HG03095 (cell line): ENCODE results near the gene GOLGA7B.
A peak's percentile ranks its signal among the peaks of the same experiment; 100 is the strongest.

Source experiments
- ATAC-seq: cut with Tn5 transposase; IDR thresholded peaks from one replicate; pipeline ENCODE4 v1.9.1; 2021; ENCODE audit warnings: moderate library complexity; ENCODE audit not compliant: unreplicated experiment

The GOLGA7B gene

DNA sequence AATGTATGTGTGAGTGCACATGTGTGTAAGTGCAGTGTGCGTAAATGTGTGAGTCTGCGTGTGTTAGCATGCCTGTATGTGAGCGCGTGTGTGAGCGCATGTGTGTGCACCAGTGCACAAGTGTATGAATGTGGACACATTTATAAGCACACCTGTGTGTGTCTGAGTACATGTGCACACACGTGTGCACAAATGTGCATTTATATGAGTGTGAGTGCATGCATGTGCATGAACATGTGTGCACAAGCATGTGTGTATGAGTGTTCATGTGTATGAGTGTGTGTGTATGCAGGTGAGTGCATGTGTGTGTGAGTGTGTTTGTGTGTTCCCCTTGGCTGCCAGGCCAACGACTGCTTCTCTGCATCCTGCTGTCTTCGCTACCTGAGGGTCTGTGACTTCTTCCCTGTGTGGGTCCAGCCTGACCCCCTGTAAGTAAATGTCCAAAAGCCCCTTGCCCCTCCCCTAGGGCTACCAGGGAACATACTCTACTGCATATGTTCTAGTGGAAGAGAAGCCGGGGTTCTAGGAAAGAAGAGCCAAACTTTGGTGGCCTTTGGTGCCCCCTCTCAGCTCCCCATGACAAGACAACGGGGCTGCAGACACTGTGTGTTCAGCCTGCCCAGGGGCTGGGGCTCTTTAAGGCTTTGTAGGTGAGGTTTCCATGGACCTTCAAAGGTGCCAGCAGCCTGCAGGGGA is 17.0 kb downstream of the GOLGA7B start:
- ATAC-seq = no peak

DNA sequence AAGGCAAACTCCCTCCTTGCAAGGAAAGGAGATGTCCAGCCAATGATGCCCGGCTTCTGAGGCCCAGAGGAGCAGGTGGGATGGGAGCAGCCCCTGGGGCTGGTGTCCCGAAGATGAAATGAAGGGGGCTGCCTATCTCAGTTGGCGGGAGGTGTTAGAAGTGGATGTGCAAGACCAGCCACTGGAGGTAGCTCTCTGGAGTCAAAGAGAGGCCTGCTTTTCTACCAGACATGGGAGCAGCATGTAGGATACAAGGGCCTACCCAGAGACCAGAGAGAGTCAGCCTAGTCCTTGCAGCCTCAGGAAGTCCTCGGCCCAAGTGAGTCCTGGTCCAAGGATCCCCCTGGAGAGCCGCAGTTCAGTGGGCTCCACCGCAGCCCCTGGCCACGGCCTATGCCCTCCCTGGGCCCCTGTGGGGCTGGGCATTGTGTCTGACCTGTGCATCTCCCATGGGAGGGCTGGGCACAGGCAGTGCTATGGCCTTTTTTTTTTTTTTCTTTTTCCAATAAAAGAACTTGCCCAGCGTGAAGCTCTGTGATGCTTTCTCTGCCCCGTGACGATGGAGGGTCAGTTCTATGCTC is 17.7 kb downstream of the GOLGA7B start:
- ATAC-seq = no peak

DNA sequence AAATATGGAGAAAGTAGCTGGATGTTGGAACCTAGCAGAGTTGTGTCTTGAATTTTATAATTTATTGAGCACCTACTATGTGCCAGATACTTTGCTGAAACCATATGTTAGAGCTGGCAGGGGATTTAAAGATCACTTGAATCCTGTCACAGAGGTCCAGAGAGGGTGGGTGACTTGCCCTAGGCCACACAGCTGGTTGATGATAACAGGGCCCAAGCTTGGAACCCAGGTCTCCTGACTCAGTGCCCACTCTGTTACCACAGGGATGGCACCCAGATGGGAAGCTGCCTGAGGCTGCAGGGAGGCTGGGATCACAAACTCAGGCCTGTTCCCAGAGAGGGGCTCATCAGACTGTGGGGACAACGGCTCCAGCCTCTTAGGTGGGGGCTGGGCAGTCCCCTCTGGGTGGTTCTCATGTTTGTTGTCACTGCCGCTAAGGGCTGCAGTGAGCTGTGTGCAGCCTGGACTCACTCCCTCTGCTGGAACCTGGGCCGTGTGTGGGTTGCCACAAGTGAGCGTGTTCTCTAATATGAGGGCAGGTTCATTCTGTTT is 18.6 kb downstream of the GOLGA7B start:
- ATAC-seq = no peak

DNA sequence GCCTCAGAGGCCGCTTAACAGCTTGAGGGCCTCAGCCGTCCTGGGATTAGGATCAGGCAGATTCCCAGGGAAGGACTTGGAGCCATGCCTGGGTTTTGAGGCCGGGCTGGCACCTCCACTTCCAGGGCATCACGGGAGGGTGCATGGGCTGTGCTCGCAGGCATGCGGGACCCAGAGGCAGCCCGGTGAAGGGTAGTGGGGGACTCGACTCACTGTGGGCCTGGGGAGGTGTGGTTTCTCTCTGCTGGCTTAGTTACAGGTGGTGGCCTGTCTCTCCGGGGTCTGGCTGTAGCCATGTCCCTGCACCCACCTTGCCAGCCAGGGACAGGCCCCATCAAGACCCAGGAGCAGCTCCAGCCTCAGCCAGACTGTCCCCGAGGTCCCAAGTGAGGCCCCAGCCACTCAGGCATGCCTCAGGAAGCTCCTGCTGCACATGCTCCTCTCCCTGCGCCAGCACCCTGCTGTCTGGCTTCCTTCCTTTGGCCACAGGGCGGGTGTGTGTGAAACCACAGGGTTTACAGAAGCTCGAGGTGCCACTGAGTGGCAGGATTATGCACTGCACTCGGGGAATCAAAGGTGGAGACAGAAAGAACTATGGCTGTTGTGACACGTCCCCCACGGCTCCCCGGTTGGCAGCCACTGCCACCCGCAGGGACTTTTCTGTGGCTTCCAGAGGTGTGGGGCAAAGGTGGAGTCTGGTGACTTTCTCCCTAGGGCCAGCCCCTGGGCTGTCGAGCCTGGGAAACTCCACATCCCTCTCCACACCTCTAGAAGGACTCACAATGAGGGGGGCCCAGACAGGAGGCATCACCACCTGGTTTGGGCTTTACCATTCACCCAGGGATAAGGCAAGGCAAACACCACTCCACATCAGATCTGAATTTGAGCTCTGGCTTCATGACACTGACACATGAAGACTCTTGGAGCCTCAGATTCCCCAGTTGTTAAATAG is 19.7 kb downstream of the GOLGA7B start:
- peak; percentile 91 for ATAC-seq

DNA sequence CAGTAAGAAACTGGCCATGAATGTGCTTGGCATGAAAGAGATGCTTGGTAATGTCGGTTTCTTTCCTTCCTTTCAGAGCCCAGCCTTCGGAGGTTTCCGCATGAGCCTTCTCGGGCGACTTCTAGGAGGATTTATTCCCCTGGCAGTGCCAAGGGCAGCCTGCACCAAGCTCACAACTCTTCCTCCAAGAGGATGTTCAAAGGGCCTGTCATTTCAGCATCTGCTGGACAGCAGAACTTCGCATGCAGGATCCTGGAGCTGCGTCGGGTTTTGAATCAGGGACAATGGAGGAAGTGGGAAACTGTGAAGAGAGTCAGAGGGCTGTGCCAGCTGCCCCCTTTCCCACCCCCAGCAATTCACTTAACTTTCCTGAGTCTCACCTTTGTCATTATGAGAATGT is 21.3 kb downstream of the GOLGA7B start:
- ATAC-seq = no peak

DNA sequence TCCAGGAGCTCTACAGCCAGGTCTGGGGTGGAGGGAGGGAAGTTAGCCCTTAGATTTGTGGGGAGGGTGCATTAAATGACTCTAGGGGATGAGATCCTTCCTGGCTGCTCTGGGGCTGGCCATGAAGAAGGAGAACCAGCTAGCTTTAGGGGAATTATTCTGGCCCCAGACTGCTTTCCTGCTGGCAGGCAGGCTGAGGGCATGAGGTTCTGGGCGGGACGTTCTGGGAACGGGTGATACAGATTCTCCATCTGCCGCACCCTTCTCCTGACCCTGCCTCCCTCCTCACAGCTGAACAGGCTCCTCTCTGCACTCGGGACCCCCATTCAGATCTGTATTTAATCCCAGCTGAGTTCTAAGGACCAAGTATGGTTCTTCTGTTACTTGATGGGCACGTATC is 23.9 kb downstream of the GOLGA7B start:
- no peak for ATAC-seq

DNA sequence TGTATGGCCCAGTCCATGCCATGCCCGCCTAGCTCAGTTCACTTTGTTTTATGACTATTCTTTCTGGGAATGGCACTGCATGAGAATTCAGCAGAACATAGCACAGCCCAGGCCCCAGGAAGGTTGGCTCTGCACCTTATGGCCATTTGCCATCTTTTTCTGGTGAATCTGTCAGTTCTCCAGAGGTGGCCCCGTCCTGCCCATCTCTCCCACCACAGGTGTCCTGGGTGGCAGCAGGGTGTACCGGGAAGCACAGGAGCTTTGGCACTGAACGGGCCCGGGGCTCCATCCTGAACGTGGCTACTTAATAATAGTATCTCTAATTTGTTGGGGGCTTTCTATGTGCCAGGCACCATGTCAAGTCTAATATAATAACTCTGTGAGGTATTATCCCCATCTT is 24.7 kb downstream of the GOLGA7B start:
- no peak for ATAC-seq

DNA sequence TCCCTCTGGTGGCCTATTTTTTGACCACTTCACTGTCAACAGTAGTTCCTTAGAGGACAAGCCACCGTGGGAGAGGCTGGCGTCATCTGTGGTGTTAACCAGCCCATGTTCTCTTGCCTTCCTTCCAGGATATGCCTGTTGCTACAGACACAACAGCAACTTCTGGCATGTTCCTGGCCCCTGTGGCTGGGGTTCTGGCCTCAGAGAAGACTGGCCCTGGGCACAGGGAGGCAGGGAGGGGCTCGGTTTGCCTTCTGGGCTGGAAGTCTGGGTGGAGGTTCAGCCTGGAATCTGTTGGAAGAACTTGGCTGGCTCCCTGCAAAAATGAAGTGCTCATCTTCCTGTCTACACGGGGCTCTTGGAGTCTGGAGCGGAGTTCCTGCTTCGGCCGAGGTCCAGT is 25.7 kb downstream of the GOLGA7B start:
- no peak for ATAC-seq

DNA sequence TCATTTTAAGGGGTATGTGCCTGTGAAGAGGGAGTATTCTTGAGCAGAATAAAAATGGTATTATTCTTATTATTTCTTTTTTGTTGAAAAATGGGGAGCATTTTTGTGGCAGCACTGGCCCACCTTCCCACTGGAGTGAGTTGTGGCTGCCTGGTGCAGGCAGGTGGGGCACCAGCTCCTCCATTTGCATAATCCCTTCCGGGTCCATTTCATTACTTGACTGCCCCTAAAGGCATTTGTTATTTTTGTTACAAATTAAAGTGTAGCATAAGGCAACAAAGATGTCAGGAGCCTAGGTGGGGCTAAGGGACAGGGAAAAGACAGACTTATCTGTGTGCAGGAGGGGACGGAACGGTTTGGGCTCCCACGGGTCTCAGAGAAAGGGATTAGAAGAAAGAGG is 26.8 kb downstream of the GOLGA7B start:
- ATAC-seq = no peak

DNA sequence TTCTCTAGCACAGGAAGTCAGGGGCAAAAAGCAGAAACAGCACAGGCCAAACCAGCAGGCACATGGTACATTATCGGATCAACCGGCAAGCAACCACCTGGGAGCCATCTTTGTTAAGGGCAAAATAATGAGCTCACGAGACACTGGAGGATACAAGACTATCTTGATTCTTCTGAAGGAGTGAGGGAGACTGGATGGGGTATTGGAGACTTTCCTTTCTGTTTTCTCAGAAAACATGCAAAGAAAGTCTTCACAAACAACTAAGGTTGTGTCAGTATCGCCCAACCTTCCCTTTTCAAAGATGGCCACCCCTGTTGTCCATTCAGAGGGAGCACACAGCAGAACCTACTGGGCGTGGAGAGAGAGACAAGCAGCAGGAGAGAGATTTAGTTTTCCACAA is 29.6 kb downstream of the GOLGA7B start:
- ATAC-seq = no peak

DNA sequence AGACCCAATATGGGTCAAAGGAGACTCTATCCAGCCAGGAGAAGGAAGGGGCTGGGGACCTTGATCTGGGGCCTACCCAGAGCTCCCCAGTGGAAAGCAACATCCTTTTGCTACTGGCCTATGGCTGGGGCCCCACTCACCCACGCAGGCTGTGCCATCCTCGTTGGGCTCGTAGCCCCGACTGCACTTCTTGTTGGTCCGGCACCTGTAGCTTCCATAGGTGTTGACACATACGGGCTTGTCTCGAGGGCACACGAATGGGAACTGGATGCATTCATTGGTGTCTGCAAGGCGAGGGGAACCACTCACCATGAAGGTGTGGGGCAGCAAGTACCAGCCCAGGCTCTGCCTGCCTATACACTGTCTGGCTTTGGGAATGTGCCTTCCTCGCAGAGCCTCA is 30.5 kb downstream of the GOLGA7B start:
- ATAC-seq = no peak

DNA sequence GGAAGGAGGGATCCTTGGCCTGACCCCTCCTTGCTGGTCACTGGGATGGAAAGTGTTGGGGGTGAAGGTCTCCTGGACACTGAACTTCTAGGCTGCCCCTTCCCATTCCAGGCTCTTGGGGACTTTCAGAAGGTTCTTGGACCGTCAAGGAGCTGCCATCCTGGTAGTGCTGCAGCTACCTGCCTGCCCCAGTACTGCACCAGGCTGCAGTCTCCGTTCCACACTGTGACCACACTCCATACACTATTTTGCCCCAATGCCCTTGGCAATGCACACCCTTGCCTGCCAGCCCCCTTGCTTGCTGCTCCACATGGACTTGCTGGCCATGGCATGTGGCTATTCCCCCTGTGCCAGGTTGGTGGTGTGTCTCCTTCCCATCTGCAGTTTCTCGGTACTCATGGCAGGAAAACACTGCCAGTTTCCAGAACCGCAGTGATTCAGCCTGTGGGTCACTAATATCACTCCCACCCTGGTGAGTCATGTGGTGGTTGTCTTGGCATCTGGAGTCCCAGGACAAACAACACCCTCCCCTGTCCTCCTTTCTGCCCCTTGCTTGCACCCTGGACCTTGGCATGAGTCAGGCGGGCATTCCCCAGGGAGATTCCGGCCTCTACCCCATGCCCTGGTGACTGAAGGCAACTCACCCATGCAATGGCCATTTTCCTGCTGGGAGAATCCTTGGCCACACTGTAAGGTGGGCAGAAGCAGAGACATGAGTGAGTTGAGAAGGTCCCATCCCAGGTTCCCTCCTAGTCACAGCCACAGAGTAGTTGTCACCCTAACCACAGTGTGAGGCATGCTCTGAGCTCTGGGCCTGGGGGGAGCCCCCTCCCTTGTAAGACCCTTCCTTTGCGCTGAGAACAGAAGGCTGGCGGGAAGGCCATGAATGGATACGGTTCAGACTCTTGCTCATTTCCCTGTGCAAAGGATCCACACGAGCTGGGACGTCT is 32.8 kb downstream of the GOLGA7B start:
- ATAC-seq = no peak

DNA sequence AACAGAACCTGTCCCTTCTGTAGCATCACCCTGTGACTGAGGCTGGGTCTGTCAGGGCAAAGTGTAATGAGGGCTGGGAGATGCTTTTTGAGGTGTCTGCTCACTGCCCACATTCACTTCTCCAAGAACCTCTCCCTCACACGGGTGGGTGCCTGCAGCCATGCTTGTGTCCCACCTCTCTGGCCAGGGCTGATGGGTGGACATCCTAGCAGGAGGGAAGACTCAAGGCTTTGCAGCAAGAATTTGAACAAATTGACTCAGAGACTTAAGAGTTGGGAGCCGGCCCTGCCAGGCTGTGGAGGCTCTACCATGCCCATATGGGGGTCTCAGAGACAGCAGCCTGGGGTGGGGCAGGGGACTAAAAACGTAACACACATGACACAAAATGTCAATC is 33.4 kb downstream of the GOLGA7B start:
- no peak for ATAC-seq

DNA sequence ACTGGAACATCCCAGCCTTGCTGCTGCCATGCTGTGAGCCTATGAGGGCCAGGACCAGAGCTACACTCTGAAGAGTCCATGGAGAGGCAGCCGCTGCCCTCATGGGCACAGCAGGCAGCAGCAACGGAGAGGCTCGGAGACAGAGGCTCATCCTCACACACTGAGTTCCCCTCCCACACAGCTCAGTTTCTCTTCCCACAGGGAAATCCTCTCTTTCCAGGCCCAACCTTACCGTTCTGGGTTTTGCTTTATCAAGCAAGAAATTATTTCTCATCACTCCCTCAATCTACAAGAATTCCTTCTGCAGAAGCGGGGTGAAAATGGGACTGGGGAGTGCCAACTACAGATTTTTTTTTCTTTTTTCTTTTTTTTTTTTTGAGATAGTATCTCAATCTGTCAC is 36.6 kb downstream of the GOLGA7B start:
- no peak for ATAC-seq

DNA sequence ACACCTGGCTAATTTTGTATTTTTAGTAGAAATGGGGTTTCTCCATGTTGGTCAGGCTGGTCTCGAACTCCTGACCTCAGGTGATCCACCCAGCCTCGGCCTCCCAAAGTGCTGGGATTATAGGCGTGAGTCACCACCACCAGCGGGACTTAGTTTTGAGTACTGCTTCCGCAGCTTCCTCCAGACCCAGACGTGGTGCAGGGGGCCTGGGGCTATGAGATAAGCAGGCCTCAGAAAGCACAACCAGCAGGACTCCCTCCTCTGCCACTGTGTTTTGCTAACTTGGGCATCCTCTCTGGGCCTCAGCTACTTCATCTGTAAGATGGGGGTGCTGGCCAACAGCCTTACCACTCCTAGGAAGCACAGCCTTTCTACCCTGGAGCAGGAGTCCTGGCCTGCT is 37.8 kb downstream of the GOLGA7B start:
- ATAC-seq = no peak

DNA sequence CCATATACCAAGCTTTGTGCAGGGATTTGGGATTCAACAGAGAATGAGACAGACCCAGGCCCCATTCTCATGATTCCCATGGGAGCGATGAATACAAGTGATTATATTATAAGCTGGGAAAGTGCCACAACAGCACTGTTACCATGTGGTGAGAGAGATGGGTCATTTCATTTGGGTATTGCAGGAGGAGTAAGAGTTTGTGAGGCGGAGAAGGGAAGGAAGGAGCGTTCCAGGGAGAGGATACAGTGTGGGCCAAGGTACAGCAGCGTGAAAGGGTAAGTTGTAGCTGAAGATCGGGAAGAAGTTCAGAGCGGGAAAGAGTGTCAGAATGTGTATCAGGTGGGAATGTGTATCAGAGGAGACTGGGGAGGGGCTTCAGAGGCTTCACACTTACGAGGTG is 38.5 kb downstream of the GOLGA7B start:
- no peak for ATAC-seq

DNA sequence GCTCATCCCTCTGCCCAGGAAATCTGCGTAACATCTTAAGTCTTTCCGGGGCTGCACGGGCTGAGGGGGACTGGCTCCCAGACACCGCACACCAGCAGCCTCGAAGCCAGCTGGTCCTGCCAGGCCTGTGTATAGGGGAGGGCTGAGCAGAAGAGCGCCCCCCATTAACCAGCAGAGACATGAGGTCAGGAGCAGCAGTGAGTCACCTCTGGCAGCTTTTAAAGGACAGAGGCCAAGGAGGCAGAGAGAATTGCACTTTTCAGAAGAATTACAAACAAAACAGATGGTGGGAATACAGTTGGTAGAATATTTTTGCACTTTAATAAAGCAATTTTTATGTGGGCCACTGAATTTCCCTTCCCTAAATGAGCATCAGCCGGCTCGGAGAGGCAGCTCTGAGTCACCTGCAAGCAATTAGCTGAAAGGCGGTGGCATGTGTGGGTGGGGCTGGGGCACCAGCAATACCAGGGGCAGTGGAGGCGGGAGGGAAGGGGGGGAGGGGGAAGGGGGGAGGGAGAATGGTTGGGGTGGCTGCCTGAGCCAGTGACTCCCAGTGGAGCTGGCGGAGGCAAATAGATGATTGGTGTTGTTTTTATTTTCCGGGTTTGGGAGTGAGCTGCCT is 39.1 kb downstream of the GOLGA7B start:
- ATAC-seq = no peak

DNA sequence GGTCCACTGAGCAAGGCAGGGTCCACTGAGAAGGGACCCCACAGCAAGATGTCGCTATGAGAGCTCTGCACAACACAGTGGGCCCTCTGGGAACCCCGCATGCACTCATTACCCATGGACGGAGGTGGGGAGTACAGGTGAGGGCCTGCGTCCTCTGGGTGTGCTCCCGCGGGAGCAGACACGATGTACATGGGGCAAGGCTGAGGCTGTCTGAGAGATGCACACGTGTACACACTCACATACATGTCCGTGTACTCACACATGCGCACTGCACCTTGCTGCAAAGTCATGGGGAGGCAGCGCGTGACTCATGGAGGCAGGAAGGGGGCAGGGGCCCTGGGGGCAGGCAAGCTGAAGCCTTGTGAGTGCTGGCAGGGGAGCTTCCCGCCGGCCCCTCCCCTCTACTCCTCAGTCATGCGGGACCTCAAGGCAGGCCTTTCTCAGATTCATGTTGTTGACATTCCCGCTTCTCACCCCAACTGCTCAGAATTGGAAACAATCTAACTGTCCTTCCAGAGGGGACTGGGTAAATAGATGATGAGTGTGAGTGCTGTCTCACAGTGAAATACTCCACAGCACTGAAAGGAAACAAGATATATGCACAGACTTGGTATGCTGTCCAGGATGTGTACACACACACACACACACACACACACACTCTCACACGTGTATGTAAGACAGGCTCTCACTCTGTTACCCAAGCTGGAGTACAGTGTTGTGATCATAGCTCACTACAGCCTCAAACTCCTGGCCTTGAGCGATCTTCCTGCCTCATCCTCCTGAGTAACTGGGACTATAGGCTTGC is 40.0 kb downstream of the GOLGA7B start:
- no peak for ATAC-seq

DNA sequence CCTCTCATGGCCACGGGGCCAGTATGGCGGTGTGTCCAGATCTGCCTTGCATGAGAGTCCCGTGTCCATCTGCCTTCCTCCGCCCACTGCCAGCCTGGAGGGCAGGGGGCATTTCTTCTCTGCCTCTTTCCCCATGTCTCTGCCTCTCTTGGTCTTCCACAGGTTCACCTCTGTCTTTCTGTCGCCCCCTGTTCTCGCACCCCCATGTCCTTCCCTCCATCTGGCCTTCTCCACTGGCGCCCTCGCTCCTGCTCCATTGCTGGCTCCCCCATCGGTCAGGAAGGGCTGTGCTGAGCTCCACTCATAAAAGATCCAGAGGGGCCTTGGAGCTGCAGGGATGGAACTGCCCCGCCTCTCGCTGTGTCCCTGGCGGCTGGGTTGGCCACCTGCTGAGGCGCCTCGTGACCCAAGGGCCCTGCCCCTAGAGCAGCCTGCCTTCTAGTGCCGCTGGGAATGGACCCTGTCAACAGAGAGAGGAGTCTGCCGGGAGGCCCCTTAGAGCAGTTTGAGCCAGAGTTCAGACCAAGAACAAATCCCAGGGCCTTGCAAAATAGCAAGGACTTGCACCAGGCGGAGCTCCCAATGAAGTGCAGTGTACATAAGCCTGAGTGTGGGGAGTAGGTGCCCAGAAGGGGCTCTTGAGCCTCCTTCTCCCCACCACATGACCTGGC is 42.0 kb downstream of the GOLGA7B start:
- no peak for ATAC-seq
